Keratinocyte (primary cell): ENCODE results near the gene BRF1. TPM values are rescaled to one million over a fixed set of nuclear protein-coding genes. Genes with fewer than 3 reads are reported as not detected.

Experiments used
- DNase-seq: peaks from one replicate; pipeline ENCODE4 v3.0.0-alpha.2; 2011; ENCODE audit warnings: low read depth, missing footprints, low spot score
- FAIRE-seq: peaks from 2 replicates; lab custom pipeline; 2011; peaks lifted over from hg19 to GRCh38; lab: Jason Lieb, UNC
- H2AFZ ChIP-seq: 2 replicates; pipeline ENCODE4 v1.6.0; 2012; ENCODE audit warnings: low read length, control low read depth, inconsistent platforms; ENCODE audit not compliant: control insufficient read depth
- H3K27ac ChIP-seq: 2 replicates; pipeline ENCODE4 v1.5.1; 2011; ENCODE audit warnings: low read length; ENCODE audit not compliant: control insufficient read depth, insufficient read depth
- H3K27me3 ChIP-seq: 3 replicates; pipeline ENCODE4 v1.6.0; 2011; ENCODE audit warnings: low read length; ENCODE audit not compliant: control insufficient read depth, insufficient read depth; ENCODE audit errors: extremely low read depth
- H3K36me3 ChIP-seq, 2 experiments: 2 replicates in 1 of 2; 3 replicates in 1 of 2; pipeline ENCODE4 v1.5.1; 2011; ENCODE audit warnings: low read length in 2 of 2, mild to moderate bottlenecking in 1 of 2; ENCODE audit not compliant: control insufficient read depth in 2 of 2, insufficient read depth in 2 of 2; ENCODE audit errors: extremely low read depth in 1 of 2
- H3K4me1 ChIP-seq: 3 replicates; pipeline ENCODE4 v1.5.1; 2011; ENCODE audit warnings: low read length; ENCODE audit not compliant: control insufficient read depth, insufficient read depth; ENCODE audit errors: extremely low read depth
- H3K4me2 ChIP-seq: 3 replicates; pipeline ENCODE4 v1.6.0; 2011; ENCODE audit warnings: low read depth, low read length; ENCODE audit not compliant: control insufficient read depth, insufficient read depth; ENCODE audit errors: extremely low read depth
- H3K4me3 ChIP-seq, 3 experiments: fragments of 200-600 bp in 1 of 3; sonication (generic) in 1 of 3; 2 replicates in 2 of 3; 3 replicates in 1 of 3; pipeline ENCODE4 v1.5.1; 2011 to 2016; ENCODE audit warnings: low read length in 3 of 3, mild to moderate bottlenecking in 3 of 3, control low read depth in 2 of 3, inconsistent platforms in 1 of 3, low read depth in 1 of 3, mixed read lengths in 1 of 3, mixed run types in 1 of 3, moderate library complexity in 1 of 3; ENCODE audit not compliant: control insufficient read depth in 2 of 3, insufficient read depth in 2 of 3; ENCODE audit errors: extremely low read depth in 1 of 3
- H3K79me2 ChIP-seq: 2 replicates; pipeline ENCODE4 v1.6.0; 2012; ENCODE audit warnings: low read length; ENCODE audit not compliant: control insufficient read depth, insufficient read depth
- H3K9ac ChIP-seq: 3 replicates; pipeline ENCODE4 v1.6.0; 2011; ENCODE audit warnings: low read length; ENCODE audit not compliant: control insufficient read depth, insufficient read depth; ENCODE audit errors: extremely low read depth
- H3K9me1 ChIP-seq: 3 replicates; pipeline ENCODE4 v1.6.0; 2011; ENCODE audit warnings: low read length; ENCODE audit not compliant: control insufficient read depth, insufficient read depth; ENCODE audit errors: extremely low read depth
- H3K9me3 ChIP-seq: 2 replicates; pipeline ENCODE4 v1.5.1; 2012; ENCODE audit warnings: low read depth, low read length; ENCODE audit not compliant: control insufficient read depth
- H4K20me1 ChIP-seq: 3 replicates; pipeline ENCODE4 v1.6.0; 2011; ENCODE audit warnings: low read length; ENCODE audit not compliant: control insufficient read depth, insufficient read depth; ENCODE audit errors: extremely low read depth
- CTCF ChIP-seq, 3 experiments: IDR thresholded peaks in 1 of 3; conservative IDR thresholded peaks in 1 of 3; optimal IDR thresholded peaks in 1 of 3; 2 replicates in 2 of 3; 3 replicates in 1 of 3; pipeline versions ENCODE3 to v1.5.1; 2011; ENCODE audit warnings: low read length in 3 of 3, mild to moderate bottlenecking in 3 of 3, moderate library complexity in 2 of 3, control low read depth in 1 of 3, inconsistent platforms in 1 of 3; ENCODE audit not compliant: insufficient read depth in 2 of 3; ENCODE audit errors: extremely low read depth in 1 of 3
- EZH2 ChIP-seq: IDR thresholded peaks from one replicate; pipeline ENCODE4 v1.6.1; 2012; ENCODE audit warnings: inconsistent platforms, mild to moderate bottlenecking, low read length, moderate library complexity
- dilution Hi-C: fragments of 300-500 bp; cut with MboI; formaldehyde crosslinking; loops from one replicate; pipeline ENCODE4 v1.7.0; 2020; ENCODE audit warnings: low sequenced_read_pairs; ENCODE audit not compliant: extremely low pct_ligation_motif_present
- polyA plus RNA-seq, 5 experiments: library from polyadenylated mRNA; depleted of rRNA in 3 of 5; stranded (reverse) in 3 of 5; stranded (forward) in 1 of 5; unstranded in 1 of 5; fragments of >200 nt; gene quantifications; 1 replicate in 1 of 5; 2 replicates in 3 of 5; 3 replicates in 1 of 5; pipeline versions ENCODE4 v1.2.1 to v1.2.3, GENCODE V29; 2011 to 2012; ENCODE audit warnings: missing spikeins in 2 of 5, low read depth in 1 of 5, low replicate concordance in 1 of 5

The BRF1 gene
- polyA plus RNA-seq, 1 donor (not counting 4 experiments of a cell fraction or from before 2014, with no cell fraction given) = 6.5 TPM

- dilution Hi-C loops = no loop called here
- TF ChIP-seq CTCF (optimal IDR thresholded peaks at IDR 0.05 in 1 of 3, IDR thresholded peaks at IDR 0.05 in 1 of 3, conservative IDR thresholded peaks at IDR 0.05 in 1 of 3; ENCODE audit: extremely low read depth in 1 of 3, insufficient read depth in 2 of 3, low read length in 3 of 3) (no peak), EZH2 (no peak)
Measured at GRCh38 chr14:105208738-105209075, 92.1 kb downstream of the BRF1 start.

GRCh38 chr14:105207996-105208737, 92.6 kb downstream of the BRF1 start:
- H3K27me3 ChIP-seq = no peaks in the 10 kb centered on the region
- no peak overlapping the region for H3K27ac ChIP-seq
- H3K4me3 ChIP-seq = no peak overlapping the region
- no peaks in the 10 kb centered on the region for H3K9me1 ChIP-seq
- H3K36me3 ChIP-seq = peaks cover 0 to 11% of the 10 kb centered on the region in 2 experiments
- dilution Hi-C loops = no loop called here
- no peak overlapping the region for H3K4me2 ChIP-seq
- peaks cover 11% of the 10 kb centered on the region for H3K4me1 ChIP-seq
- TF ChIP-seq CTCF (optimal IDR thresholded peaks at IDR 0.05 in 1 of 3, IDR thresholded peaks at IDR 0.05 in 1 of 3, conservative IDR thresholded peaks at IDR 0.05 in 1 of 3; ENCODE audit: extremely low read depth in 1 of 3, insufficient read depth in 2 of 3, low read length in 3 of 3) (no peak), EZH2 (no peak)
- no peaks in the 10 kb centered on the region for H4K20me1 ChIP-seq
- H3K9me3 ChIP-seq = no peaks in the 10 kb centered on the region
- no peak for FAIRE-seq
- H2AFZ ChIP-seq = no peak overlapping the region
- DNase-seq = no peak
- H3K79me2 ChIP-seq = no peaks in the 10 kb centered on the region
- H3K9ac ChIP-seq = no peak overlapping the region

More at GRCh38 chr14:105208738-105209075, 92.1 kb downstream of the BRF1 start:
- no peak overlapping the region for H3K9ac ChIP-seq
- no peak overlapping the region for H2AFZ ChIP-seq
- H3K4me1 ChIP-seq = peaks cover 11% of the 10 kb centered on the region
- DNase-seq (no peak), FAIRE-seq (no peak)
- H3K9me3 ChIP-seq = no peaks in the 10 kb centered on the region
- H3K27me3 ChIP-seq = no peaks in the 10 kb centered on the region
- peaks cover 0 to 11% of the 10 kb centered on the region in 2 experiments for H3K36me3 ChIP-seq
- no peaks in the 10 kb centered on the region for H3K9me1 ChIP-seq
- H3K4me3 ChIP-seq = no peak overlapping the region
- no peak overlapping the region for H3K4me2 ChIP-seq
- H3K79me2 ChIP-seq = no peaks in the 10 kb centered on the region
- no peak overlapping the region for H3K27ac ChIP-seq
- no peaks in the 10 kb centered on the region for H4K20me1 ChIP-seq
